ENCODE data around the gene TAF6.

Gene TAF6

GRCh38 chr7:100122067-100122466 is 2.9 kb upstream of the TAF6 start:
- DNase-seq (ENCODE audit: low spot score) = no peak

GRCh38 chr7:100120733-100121036 is 1.5 kb upstream of the TAF6 start:
- no peak for DNase-seq (ENCODE audit: low spot score)

GRCh38 chr7:100119970-100120732 is 993 bp upstream of the TAF6 start:
- DNase-seq (ENCODE audit: low spot score) = peak; percentile 91

GRCh38 chr7:100118388-100119071 is 628 bp downstream of the TAF6 start:
- DNase-seq (ENCODE audit: low spot score) = peak; percentile 75

- no peak for DNase-seq (ENCODE audit: low spot score)
Observed at GRCh38 chr7:100115026-100115425, 4.1 kb downstream of the TAF6 start.

GRCh38 chr7:100111914-100112313 is 7.2 kb downstream of the TAF6 start:
- no peak for DNase-seq (ENCODE audit: low spot score)

DNA sequence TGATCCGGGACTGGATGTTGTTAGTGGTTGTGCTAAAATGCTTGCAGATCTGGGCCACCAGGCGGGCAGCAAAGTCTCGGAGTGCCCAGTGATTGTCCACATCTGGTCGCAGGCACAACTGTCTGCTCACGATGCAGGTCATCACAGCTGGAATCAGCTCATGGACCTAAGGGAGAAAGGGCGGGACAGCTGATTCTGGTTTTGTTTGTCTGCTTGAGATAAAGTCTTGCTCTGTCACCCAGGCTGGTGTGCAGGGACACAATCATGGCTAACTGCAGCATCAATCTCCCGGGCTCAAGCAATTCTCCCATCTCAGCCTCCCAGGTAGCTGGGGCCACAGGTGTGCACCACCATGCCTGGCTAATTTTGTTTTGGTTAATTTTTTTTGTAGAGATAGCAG is 8.0 kb downstream of the TAF6 start:
- no peak for DNase-seq (ENCODE audit: low spot score)

- DNase-seq (ENCODE audit: low spot score) = no peak
Observed at GRCh38 chr7:100109521-100110163, 9.5 kb downstream of the TAF6 start.

DNA sequence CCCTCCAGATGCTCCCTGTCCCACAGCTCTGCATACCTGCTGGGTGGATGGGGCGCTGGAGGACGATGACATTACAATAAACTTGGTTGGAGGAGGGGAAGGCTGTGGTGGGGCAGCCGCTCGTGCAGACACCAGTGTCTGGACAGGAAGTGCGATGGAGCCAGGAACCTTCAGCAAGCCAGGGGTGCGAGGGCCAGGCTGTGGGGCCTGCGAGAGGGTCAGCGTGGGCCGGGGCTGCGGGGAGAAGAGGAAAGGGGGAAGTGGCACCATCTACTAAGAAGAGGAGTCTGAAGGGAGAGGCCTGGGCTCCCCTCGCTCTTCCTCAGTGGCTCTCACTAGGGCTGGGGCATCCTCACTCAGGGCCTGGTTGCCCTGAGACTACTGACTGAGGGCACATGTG is 11.3 kb downstream of the TAF6 start:
- DNase-seq (ENCODE audit: low spot score) = no peak

GRCh38 chr7:100107125-100107737 is 11.9 kb downstream of the TAF6 start:
- no peak for DNase-seq (ENCODE audit: low spot score)

DNA sequence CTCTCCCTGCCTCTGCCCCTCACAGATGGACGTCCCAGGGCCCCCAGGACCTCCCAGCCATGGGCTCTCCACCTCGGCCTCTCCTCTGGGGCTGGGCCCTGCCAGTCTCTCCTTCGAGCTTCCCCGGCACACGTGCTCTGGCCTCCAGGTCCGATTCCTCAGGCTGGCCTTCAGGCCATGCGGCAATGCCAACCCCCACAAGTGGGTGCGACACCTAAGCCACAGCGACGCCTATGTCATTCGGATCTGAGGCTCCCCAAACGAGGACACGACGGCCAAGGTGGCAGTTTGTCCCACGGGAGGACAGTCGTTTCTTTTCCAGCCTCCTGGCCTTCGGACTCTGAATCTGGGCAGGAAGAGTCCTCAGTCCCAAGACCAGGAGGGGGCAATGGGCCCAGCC is 12.5 kb downstream of the TAF6 start:
- DNase-seq (ENCODE audit: low spot score) = no peak

- DNase-seq (ENCODE audit: low spot score) = no peak
Observed at GRCh38 chr7:100105534-100105933, 13.6 kb downstream of the TAF6 start.

GRCh38 chr7:100102950-100103840 is 16.0 kb downstream of the TAF6 start:
- DNase-seq (ENCODE audit: low spot score) = peak; percentile 78

DNA sequence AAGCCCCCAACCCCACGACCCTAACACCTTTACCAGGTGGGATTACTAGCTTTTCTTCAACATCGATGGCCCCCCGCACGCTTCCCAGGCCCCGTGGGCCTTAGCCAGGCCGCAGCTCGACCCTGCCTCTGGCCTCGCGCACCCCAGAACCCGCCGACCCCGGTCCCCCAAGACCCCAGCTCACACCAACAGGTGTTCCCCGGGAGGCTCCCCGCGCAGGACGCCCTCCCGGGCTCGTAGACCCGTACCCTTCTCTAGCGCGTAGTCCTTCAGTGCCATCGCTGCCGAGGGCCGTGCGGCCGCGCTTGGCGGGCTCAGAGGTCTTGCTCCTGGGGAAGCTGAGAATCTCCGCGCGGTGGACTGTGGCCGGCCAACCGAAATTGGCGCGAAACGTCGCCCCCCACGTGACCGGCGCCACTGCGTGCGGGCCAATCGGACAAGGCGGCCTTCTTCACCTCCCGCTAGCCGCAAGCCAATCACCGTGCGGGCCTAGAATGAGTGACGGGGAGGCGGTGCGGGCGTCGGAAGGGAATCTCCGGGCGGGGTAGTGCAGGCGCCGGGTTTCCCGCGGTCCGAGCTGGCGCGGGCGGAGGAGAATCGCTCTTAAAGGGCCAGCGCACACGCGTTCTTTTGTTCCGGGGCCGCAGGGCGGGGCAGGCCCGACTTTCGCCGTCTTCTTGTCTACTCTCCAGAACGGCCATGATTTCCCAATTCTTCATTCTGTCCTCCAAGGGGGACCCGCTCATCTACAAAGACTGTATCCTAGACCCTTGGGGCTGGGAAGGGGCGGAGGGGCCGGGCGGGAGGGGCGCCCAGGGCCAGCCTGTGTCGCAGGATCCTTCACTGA is 17.9 kb downstream of the TAF6 start, which contains the start of the genes AP4M1 and MCM7:
TSS of gene AP4M1 (plus strand) at position 628 of the 847 bp plus-strand sequence. CDS start at position 700, 72 bp downstream.
TSS of gene MCM7 (minus strand) at position 382 of the 847 bp plus-strand sequence. CDS start at position 279, 103 bp downstream.
- peak; percentile 100 for DNase-seq (ENCODE audit: low spot score)

GRCh38 chr7:100100420-100101015 is 18.6 kb downstream of the TAF6 start:
- peak; percentile 98 for DNase-seq (ENCODE audit: low spot score)

DNA sequence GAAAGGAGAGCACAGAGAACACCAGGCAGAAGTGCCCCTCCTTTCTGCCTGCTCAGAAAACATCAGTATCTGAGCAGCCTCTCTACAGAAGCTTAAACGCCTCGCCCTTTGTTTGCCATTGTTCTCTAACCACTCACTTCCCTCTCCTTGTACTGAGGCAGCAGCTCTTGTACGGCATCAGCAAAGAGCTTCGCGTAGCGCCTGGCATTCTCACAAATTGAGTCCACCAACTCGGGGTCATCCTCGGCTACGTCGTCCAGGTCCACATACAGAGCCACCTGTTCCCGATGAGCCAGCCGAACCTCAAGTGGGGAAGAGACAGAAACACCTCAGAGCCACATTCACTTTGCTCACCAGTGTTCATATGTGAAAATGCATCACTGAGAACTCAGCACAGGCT is 19.7 kb downstream of the TAF6 start:
- DNase-seq (ENCODE audit: low spot score) = no peak

GRCh38 chr7:100098913-100099312 is 20.2 kb downstream of the TAF6 start:
- no peak for DNase-seq (ENCODE audit: low spot score)

- no peak for DNase-seq (ENCODE audit: low spot score)
Observed at GRCh38 chr7:100095704-100096103, 23.5 kb downstream of the TAF6 start.

DNA sequence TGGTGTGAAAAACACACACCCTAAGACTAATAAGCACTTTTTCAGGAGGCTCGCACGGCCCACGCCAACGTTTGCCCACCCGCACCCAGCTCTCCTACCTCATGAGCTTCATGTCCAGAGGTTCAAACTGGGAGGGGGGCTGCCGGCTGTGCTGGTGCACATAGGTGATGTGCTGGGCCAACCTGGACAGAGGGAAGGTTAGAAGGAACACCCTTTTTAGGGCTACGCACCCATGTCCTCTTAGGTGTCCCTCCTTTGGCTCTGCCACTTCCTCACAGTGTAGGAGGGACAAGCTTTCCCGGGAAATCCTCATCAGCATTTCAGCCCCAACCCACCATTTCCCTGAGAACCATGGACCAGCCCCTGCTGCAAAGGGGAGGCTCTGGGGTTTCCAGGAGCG is 23.9 kb downstream of the TAF6 start:
- DNase-seq (ENCODE audit: low spot score) = no peak

GRCh38 chr7:100093925-100094486 is 25.2 kb downstream of the TAF6 start:
- DNase-seq (ENCODE audit: low spot score) = no peak
